GM23338 (cell line): ENCODE measurements around the gene LAMA1. TPM values are rescaled to one million over a fixed set of nuclear protein-coding genes. Genes with fewer than 3 reads are reported as not detected.

Experiments
- ATAC-seq: fragments of 200-7000 bp; cut with Tn5 transposase; 3 replicates; pipeline ENCODE4 v1.9.1; 2020
- DNase-seq: peaks from one replicate; pipeline ENCODE4 v3.0.0-alpha.2; 2015; ENCODE audit warnings: low spot score
- H2AFZ ChIP-seq: fragments of 200-600 bp; sonication (generic); 2 replicates; pipeline ENCODE4 v1.8.0; 2016; ENCODE audit warnings: antibody characterized with exemption, mild to moderate bottlenecking, moderate library complexity
- H3F3A ChIP-seq: fragments of 200-600 bp; sonication (generic); replicated peaks from 2 replicates; pipeline ENCODE4 v1.8.0; 2017; ENCODE audit warnings: antibody characterized with exemption, mixed run types, low read depth
- H3K27ac ChIP-seq: fragments of 200-600 bp; sonication (generic); 2 replicates; pipeline ENCODE4 v1.6.1; 2016; ENCODE audit warnings: low read depth
- H3K27me3 ChIP-seq: fragments of 200-600 bp; sonication (generic); 2 replicates; pipeline ENCODE4 v1.8.0; 2016; ENCODE audit warnings: mild to moderate bottlenecking, mixed run types, moderate library complexity; ENCODE audit not compliant: insufficient read depth
- H3K36me3 ChIP-seq: fragments of 200-600 bp; sonication (generic); 2 replicates; pipeline ENCODE4 v1.8.0; 2016; ENCODE audit warnings: mild to moderate bottlenecking; ENCODE audit not compliant: insufficient read depth
- H3K4me1 ChIP-seq: fragments of 200-600 bp; sonication (generic); 2 replicates; pipeline ENCODE4 v1.8.0; 2016; ENCODE audit warnings: mild to moderate bottlenecking, moderate library complexity; ENCODE audit not compliant: insufficient read depth
- H3K4me2 ChIP-seq: fragments of 200-600 bp; sonication (generic); 2 replicates; pipeline ENCODE4 v1.7.1; 2017; ENCODE audit warnings: mixed run types
- H3K4me3 ChIP-seq: fragments of 200-600 bp; sonication (generic); 2 replicates; pipeline ENCODE4 v1.6.1; 2016; ENCODE audit warnings: mixed run types
- H3K79me2 ChIP-seq: fragments of 200-600 bp; sonication (generic); replicated peaks from 2 replicates; pipeline ENCODE4 v1.8.0; 2017; ENCODE audit warnings: mild to moderate bottlenecking; ENCODE audit not compliant: insufficient read depth
- H3K9me2 ChIP-seq: fragments of 200-600 bp; sonication (generic); 2 replicates; pipeline ENCODE4 v1.8.0; 2017; ENCODE audit not compliant: insufficient read depth
- H4K20me1 ChIP-seq: fragments of 200-600 bp; sonication (generic); replicated peaks from 2 replicates; pipeline ENCODE4 v1.8.0; 2017; ENCODE audit warnings: mild to moderate bottlenecking; ENCODE audit not compliant: insufficient read depth
- H3K27ac Mint-ChIP-seq: 2 replicates; pipeline ENCODE4 v1.8.0; 2020; ENCODE audit warnings: inconsistent platforms, mild to moderate bottlenecking, moderate library complexity, mixed read lengths
- H3K27me3 Mint-ChIP-seq: 3 replicates; pipeline ENCODE4 v1.8.0; 2022; ENCODE audit warnings: low read depth, mild to moderate bottlenecking, moderate library complexity, mixed read lengths, inconsistent platforms; ENCODE audit not compliant: insufficient read depth, poor library complexity
- H3K36me3 Mint-ChIP-seq: 3 replicates; pipeline ENCODE4 v1.8.0; 2021; ENCODE audit warnings: low read depth, mild to moderate bottlenecking, inconsistent platforms, moderate library complexity, mixed read lengths
- H3K4me1 Mint-ChIP-seq: 3 replicates; pipeline ENCODE4 v1.8.0; 2020; ENCODE audit warnings: mild to moderate bottlenecking, inconsistent platforms, mixed read lengths
- H3K4me3 Mint-ChIP-seq: 3 replicates; pipeline ENCODE4 v1.8.0; 2021; ENCODE audit warnings: moderate library complexity, mild to moderate bottlenecking, inconsistent platforms, mixed read lengths
- H3K9me3 Mint-ChIP-seq: 3 replicates; pipeline ENCODE4 v1.8.0; 2020; ENCODE audit warnings: moderate library complexity, mild to moderate bottlenecking, inconsistent platforms, mixed read lengths
- CREB1 ChIP-seq: fragments of 250-450 bp; sonication (Bioruptor Pico); IDR thresholded peaks from 2 replicates; pipeline ENCODE4 v1.5.0; 2020; ENCODE audit warnings: low read depth, mild to moderate bottlenecking, moderate library complexity
- EZH2 ChIP-seq: fragments of 200-600 bp; sonication (generic); IDR thresholded peaks from one replicate; pipeline ENCODE4 v1.8.0; 2017; ENCODE audit warnings: antibody characterized with exemption, mild to moderate bottlenecking, low read depth; ENCODE audit not compliant: unreplicated experiment
- EZH2phosphoT487 ChIP-seq: fragments of 200-600 bp; sonication (generic); IDR thresholded peaks from one replicate; pipeline ENCODE4 v1.8.1; 2018; ENCODE audit warnings: antibody characterized with exemption; ENCODE audit not compliant: unreplicated experiment
- JUNB ChIP-seq: IDR thresholded peaks from one replicate; pipeline ENCODE4 v1.6.1; 2016; ENCODE audit warnings: antibody characterized with exemption; ENCODE audit not compliant: unreplicated experiment
- NANOG ChIP-seq: IDR thresholded peaks from 2 replicates; pipeline ENCODE4 v1.6.1; 2016; ENCODE audit warnings: antibody characterized with exemption, borderline replicate concordance
- POLR2AphosphoS5 ChIP-seq: IDR thresholded peaks from 2 replicates; pipeline ENCODE4 v1.6.1; 2016; ENCODE audit warnings: antibody characterized with exemption, low read depth
- STAT1 ChIP-seq: IDR thresholded peaks from one replicate; pipeline ENCODE4 v1.6.1; 2016; ENCODE audit warnings: antibody characterized with exemption; ENCODE audit not compliant: unreplicated experiment
- ZNF114 ChIP-seq: fragments of 250-450 bp; sonication (Bioruptor Pico); IDR thresholded peaks from 2 replicates; pipeline ENCODE4 v1.5.0; 2020; ENCODE audit warnings: mild to moderate bottlenecking, moderate library complexity
- ZNF331 ChIP-seq: fragments of 250-450 bp; sonication (Bioruptor Pico); IDR thresholded peaks from 2 replicates; pipeline ENCODE4 v1.5.0; 2020; ENCODE audit warnings: low read depth, mild to moderate bottlenecking, moderate library complexity
- polyA plus RNA-seq: library from polyadenylated mRNA; unstranded; fragments of >200 nt; fragmentation: Nextera tagmentation; extraction: Ambion mirVana; gene quantifications from 2 replicates; pipeline ENCODE4 v1.2.1, GENCODE V29; 2016
- total RNA-seq: library from RNA; depleted of rRNA; stranded (reverse); fragments of >200 nt; shearing (Covaris generic); gene quantifications from 2 replicates; pipeline ENCODE4 v1.2.3, GENCODE V29; 2014
- TF ChIP-seq, protein P1 (sequence below): IDR thresholded peaks from one replicate; pipeline ENCODE4 v1.6.1; 2018; ENCODE audit warnings: antibody characterized with exemption; ENCODE audit not compliant: unreplicated experiment
- TF ChIP-seq, protein P2 (sequence below): IDR thresholded peaks from 2 replicates; pipeline ENCODE4 v1.6.1; 2016; ENCODE audit warnings: antibody characterized with exemption
- TF ChIP-seq, protein P3 (sequence below): fragments of 250-450 bp; sonication (Bioruptor Pico); IDR thresholded peaks from 2 replicates; pipeline ENCODE4 v1.5.0; 2020; ENCODE audit warnings: mild to moderate bottlenecking, moderate library complexity
- TF ChIP-seq, protein P4 (sequence below), 2 experiments: fragments of 200-600 bp in 1 of 2; sonication (generic) in 1 of 2; conservative IDR thresholded peaks; 2 replicates each; pipeline versions ENCODE4 v1.5.1 to v1.6.1; 2016 to 2017; ENCODE audit warnings: antibody characterized with exemption in 2 of 2, low read depth in 2 of 2, mild to moderate bottlenecking in 2 of 2, moderate library complexity in 1 of 2

The LAMA1 gene
- total and polyA plus RNA-seq, 2 experiments from 2014 or later = 14.8 to 52.3 TPM

DNA sequence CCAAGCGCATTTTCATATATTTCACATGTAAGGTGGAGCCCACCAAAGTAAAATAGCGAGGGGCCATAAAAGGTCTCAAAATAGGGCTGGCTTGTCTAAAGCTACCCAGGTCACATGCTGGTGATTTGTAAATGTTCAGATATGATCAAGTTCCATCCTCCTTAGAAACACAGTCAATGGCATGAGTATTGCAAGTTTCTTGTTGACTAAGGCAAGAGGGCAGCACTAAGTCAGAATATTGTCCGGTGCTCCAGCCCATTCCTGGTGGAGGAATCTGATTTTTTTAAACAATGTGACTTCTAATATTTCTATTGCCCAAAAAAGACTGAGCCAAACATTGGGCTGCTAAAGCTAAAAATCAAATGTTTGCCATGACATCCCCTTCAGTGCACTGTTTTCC, 85.1 kb downstream of the LAMA1 start:
- Histone ChIP-seq H4K20me1 (no peaks in the 10 kb centered on the region), H2AFZ (no peak overlapping the region), H3K27me3 (no peaks in the 10 kb centered on the region), H3K4me3 (no peak overlapping the region), H3K4me1 (no peaks in the 10 kb centered on the region), H3K9me2 (no peaks in the 10 kb centered on the region), H3F3A (no peaks in the 10 kb centered on the region), H3K79me2 (no peaks in the 10 kb centered on the region), H3K27ac (no peak overlapping the region), H3K4me2 (no peak overlapping the region), H3K36me3 (0 out of 2 replicates have a peak, but pooled peaks cover 6% of the 10 kb centered on the region)
- H3K27me3 Mint-ChIP-seq = no peaks in the 10 kb centered on the region
- H3K4me3 Mint-ChIP-seq = no peak overlapping the region
- no peak for ATAC-seq
- peaks cover 24% of the 10 kb centered on the region; the same call in 2 of the 3 replicates for H3K36me3 Mint-ChIP-seq
- H3K4me1 Mint-ChIP-seq = no peaks in the 10 kb centered on the region
- no peak overlapping the region for H3K27ac Mint-ChIP-seq
- no peak for DNase-seq
- TF ChIP-seq, protein P1, sequence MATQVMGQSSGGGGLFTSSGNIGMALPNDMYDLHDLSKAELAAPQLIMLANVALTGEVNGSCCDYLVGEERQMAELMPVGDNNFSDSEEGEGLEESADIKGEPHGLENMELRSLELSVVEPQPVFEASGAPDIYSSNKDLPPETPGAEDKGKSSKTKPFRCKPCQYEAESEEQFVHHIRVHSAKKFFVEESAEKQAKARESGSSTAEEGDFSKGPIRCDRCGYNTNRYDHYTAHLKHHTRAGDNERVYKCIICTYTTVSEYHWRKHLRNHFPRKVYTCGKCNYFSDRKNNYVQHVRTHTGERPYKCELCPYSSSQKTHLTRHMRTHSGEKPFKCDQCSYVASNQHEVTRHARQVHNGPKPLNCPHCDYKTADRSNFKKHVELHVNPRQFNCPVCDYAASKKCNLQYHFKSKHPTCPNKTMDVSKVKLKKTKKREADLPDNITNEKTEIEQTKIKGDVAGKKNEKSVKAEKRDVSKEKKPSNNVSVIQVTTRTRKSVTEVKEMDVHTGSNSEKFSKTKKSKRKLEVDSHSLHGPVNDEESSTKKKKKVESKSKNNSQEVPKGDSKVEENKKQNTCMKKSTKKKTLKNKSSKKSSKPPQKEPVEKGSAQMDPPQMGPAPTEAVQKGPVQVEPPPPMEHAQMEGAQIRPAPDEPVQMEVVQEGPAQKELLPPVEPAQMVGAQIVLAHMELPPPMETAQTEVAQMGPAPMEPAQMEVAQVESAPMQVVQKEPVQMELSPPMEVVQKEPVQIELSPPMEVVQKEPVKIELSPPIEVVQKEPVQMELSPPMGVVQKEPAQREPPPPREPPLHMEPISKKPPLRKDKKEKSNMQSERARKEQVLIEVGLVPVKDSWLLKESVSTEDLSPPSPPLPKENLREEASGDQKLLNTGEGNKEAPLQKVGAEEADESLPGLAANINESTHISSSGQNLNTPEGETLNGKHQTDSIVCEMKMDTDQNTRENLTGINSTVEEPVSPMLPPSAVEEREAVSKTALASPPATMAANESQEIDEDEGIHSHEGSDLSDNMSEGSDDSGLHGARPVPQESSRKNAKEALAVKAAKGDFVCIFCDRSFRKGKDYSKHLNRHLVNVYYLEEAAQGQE = no peak
- TF ChIP-seq ZNF331 = no peak
- TF ChIP-seq, protein P2, sequence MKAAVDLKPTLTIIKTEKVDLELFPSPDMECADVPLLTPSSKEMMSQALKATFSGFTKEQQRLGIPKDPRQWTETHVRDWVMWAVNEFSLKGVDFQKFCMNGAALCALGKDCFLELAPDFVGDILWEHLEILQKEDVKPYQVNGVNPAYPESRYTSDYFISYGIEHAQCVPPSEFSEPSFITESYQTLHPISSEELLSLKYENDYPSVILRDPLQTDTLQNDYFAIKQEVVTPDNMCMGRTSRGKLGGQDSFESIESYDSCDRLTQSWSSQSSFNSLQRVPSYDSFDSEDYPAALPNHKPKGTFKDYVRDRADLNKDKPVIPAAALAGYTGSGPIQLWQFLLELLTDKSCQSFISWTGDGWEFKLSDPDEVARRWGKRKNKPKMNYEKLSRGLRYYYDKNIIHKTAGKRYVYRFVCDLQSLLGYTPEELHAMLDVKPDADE = no peak
- no peak for TF ChIP-seq JUNB
- no peak for TF ChIP-seq NANOG
- no peak for TF ChIP-seq POLR2AphosphoS5
- no peak for TF ChIP-seq CREB1 (CRISPR knock-in tag)
- TF ChIP-seq EZH2 = no peak
- TF ChIP-seq, protein P3, sequence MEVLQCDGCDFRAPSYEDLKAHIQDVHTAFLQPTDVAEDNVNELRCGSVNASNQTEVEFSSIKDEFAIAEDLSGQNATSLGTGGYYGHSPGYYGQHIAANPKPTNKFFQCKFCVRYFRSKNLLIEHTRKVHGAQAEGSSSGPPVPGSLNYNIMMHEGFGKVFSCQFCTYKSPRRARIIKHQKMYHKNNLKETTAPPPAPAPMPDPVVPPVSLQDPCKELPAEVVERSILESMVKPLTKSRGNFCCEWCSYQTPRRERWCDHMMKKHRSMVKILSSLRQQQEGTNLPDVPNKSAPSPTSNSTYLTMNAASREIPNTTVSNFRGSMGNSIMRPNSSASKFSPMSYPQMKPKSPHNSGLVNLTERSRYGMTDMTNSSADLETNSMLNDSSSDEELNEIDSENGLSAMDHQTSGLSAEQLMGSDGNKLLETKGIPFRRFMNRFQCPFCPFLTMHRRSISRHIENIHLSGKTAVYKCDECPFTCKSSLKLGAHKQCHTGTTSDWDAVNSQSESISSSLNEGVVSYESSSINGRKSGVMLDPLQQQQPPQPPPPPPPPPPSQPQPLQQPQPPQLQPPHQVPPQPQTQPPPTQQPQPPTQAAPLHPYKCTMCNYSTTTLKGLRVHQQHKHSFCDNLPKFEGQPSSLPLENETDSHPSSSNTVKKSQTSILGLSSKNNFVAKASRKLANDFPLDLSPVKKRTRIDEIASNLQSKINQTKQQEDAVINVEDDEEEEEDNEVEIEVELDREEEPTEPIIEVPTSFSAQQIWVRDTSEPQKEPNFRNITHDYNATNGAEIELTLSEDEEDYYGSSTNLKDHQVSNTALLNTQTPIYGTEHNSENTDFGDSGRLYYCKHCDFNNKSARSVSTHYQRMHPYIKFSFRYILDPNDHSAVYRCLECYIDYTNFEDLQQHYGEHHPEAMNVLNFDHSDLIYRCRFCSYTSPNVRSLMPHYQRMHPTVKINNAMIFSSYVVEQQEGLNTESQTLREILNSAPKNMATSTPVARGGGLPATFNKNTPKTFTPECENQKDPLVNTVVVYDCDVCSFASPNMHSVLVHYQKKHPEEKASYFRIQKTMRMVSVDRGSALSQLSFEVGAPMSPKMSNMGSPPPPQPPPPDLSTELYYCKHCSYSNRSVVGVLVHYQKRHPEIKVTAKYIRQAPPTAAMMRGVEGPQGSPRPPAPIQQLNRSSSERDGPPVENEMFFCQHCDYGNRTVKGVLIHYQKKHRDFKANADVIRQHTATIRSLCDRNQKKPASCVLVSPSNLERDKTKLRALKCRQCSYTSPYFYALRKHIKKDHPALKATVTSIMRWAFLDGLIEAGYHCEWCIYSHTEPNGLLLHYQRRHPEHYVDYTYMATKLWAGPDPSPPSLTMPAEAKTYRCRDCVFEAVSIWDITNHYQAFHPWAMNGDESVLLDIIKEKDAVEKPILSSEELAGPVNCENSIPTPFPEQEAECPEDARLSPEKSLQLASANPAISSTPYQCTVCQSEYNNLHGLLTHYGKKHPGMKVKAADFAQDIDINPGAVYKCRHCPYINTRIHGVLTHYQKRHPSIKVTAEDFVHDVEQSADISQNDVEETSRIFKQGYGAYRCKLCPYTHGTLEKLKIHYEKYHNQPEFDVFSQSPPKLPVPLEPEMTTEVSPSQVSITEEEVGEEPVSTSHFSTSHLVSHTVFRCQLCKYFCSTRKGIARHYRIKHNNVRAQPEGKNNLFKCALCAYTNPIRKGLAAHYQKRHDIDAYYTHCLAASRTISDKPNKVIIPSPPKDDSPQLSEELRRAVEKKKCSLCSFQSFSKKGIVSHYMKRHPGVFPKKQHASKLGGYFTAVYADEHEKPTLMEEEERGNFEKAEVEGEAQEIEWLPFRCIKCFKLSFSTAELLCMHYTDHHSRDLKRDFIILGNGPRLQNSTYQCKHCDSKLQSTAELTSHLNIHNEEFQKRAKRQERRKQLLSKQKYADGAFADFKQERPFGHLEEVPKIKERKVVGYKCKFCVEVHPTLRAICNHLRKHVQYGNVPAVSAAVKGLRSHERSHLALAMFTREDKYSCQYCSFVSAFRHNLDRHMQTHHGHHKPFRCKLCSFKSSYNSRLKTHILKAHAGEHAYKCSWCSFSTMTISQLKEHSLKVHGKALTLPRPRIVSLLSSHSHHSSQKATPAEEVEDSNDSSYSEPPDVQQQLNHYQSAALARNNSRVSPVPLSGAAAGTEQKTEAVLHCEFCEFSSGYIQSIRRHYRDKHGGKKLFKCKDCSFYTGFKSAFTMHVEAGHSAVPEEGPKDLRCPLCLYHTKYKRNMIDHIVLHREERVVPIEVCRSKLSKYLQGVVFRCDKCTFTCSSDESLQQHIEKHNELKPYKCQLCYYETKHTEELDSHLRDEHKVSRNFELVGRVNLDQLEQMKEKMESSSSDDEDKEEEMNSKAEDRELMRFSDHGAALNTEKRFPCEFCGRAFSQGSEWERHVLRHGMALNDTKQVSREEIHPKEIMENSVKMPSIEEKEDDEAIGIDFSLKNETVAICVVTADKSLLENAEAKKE (CRISPR knock-in tag) = no peak
- no peak for TF ChIP-seq STAT1
- no peak for TF ChIP-seq ZNF114
- no peak for TF ChIP-seq EZH2phosphoT487
- TF ChIP-seq, protein P4, sequence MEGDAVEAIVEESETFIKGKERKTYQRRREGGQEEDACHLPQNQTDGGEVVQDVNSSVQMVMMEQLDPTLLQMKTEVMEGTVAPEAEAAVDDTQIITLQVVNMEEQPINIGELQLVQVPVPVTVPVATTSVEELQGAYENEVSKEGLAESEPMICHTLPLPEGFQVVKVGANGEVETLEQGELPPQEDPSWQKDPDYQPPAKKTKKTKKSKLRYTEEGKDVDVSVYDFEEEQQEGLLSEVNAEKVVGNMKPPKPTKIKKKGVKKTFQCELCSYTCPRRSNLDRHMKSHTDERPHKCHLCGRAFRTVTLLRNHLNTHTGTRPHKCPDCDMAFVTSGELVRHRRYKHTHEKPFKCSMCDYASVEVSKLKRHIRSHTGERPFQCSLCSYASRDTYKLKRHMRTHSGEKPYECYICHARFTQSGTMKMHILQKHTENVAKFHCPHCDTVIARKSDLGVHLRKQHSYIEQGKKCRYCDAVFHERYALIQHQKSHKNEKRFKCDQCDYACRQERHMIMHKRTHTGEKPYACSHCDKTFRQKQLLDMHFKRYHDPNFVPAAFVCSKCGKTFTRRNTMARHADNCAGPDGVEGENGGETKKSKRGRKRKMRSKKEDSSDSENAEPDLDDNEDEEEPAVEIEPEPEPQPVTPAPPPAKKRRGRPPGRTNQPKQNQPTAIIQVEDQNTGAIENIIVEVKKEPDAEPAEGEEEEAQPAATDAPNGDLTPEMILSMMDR (conservative IDR thresholded peaks at IDR 0.05; ENCODE audit: low read depth in 2 of 2) = no peak
- no peaks in the 10 kb centered on the region for H3K9me3 Mint-ChIP-seq
